A673 (cell line): ENCODE results near the gene GPR15LG. TPM values are rescaled to one million over a fixed set of nuclear protein-coding genes. Genes with fewer than 3 reads are reported as not detected.

Experiments used
- BruUV-seq: library from RNA; stranded (reverse); fragments of 400-500 nt; replicated peaks from 2 replicates; lab custom pipeline; 2021; lab: Mats Ljungman, UMichigan
- CTCF ChIA-PET: fragments of 300-600 bp; sonication (Branson Sonifier 250); formaldehyde crosslinking; loops from one replicate; lab custom pipeline; 2022; ENCODE audit warnings: antibody characterized with exemption; lab: Charles Lee
- POLR2A ChIA-PET: fragments of 300-600 bp; sonication (Branson Sonifier 250); formaldehyde crosslinking; loops from one replicate; lab custom pipeline; 2022; ENCODE audit warnings: antibody characterized with exemption; ENCODE audit not compliant: low non-redundant PET; lab: Charles Lee
- DNase-seq: peaks from one replicate; pipeline ENCODE4 v3.0.0-alpha.2; 2015; ENCODE audit warnings: low spot score
- H3K27ac ChIP-seq: fragments of 200-600 bp; sonication (generic); 2 replicates; pipeline ENCODE4 v1.5.1; 2016; ENCODE audit warnings: mixed run types, low read depth, mild to moderate bottlenecking, mixed read lengths, antibody characterized with exemption, low read length; ENCODE audit not compliant: poor library complexity, severe bottlenecking
- H3K27me3 ChIP-seq: fragments of 200-600 bp; sonication (generic); replicated peaks from 2 replicates; pipeline ENCODE4 v1.6.1; 2017; ENCODE audit warnings: mixed run types, low read depth, mild to moderate bottlenecking, mixed read lengths, antibody characterized with exemption, low read length; ENCODE audit not compliant: insufficient read depth, poor library complexity
- H3K36me3 ChIP-seq: fragments of 200-600 bp; sonication (generic); 2 replicates; pipeline ENCODE4 v1.6.1; 2016; ENCODE audit warnings: mixed run types, mild to moderate bottlenecking, mixed read lengths, antibody characterized with exemption, low read length; ENCODE audit not compliant: insufficient read depth, poor library complexity, severe bottlenecking
- H3K4me1 ChIP-seq: fragments of 200-600 bp; sonication (generic); 2 replicates; pipeline ENCODE4 v1.6.1; 2017; ENCODE audit warnings: mixed run types, mild to moderate bottlenecking, mixed read lengths, antibody characterized with exemption, low read length; ENCODE audit not compliant: insufficient read depth, poor library complexity, severe bottlenecking
- H3K4me3 ChIP-seq: fragments of 200-600 bp; sonication (generic); 2 replicates; pipeline ENCODE4 v1.5.1; 2016; ENCODE audit warnings: low read depth, mixed run types, mild to moderate bottlenecking, mixed read lengths, low read length; ENCODE audit not compliant: poor library complexity, severe bottlenecking
- H3K9me3 ChIP-seq: fragments of 200-600 bp; sonication (generic); 2 replicates; pipeline ENCODE4 v1.6.1; 2016; ENCODE audit warnings: mixed run types, low read depth, mild to moderate bottlenecking, mixed read lengths, antibody characterized with exemption, low read length; ENCODE audit not compliant: poor library complexity, severe bottlenecking
- EZH2 ChIP-seq: fragments of 200-600 bp; sonication (generic); IDR thresholded peaks from 2 replicates; pipeline ENCODE4 v1.6.1; 2017; ENCODE audit warnings: borderline replicate concordance, low read depth, mild to moderate bottlenecking, mixed read lengths, antibody characterized with exemption, low read length; ENCODE audit not compliant: poor library complexity, severe bottlenecking
- intact Hi-C: fragments of 100-400 bp; cut with micrococcal nuclease; formaldehyde crosslinking; loops from one replicate; pipeline ENCODE4 v1.10.0; 2022; ENCODE audit not compliant: unreplicated experiment
- total RNA-seq: library from RNA; stranded (reverse); gene quantifications from 2 replicates; pipeline ENCODE4 v1.2.3, GENCODE V29; 2021
- TF ChIP-seq, protein P1 (sequence below): fragments of 300-800, 200-600 bp; sonication (generic); conservative IDR thresholded peaks from 2 replicates; pipeline ENCODE4 v1.5.1; 2017; ENCODE audit warnings: low read depth, mild to moderate bottlenecking, antibody characterized with exemption, low read length, moderate library complexity, mixed read lengths

GPR15LG gene
- total RNA-seq, 1 experiment from 2014 or later, result not detected

GRCh38 chr10:84193327-84193726 is 19.7 kb downstream of the GPR15LG start:
- Histone ChIP-seq H3K27me3 (peaks cover 77% of the 10 kb centered on the region), H3K27ac (no peak overlapping the region)

DNA sequence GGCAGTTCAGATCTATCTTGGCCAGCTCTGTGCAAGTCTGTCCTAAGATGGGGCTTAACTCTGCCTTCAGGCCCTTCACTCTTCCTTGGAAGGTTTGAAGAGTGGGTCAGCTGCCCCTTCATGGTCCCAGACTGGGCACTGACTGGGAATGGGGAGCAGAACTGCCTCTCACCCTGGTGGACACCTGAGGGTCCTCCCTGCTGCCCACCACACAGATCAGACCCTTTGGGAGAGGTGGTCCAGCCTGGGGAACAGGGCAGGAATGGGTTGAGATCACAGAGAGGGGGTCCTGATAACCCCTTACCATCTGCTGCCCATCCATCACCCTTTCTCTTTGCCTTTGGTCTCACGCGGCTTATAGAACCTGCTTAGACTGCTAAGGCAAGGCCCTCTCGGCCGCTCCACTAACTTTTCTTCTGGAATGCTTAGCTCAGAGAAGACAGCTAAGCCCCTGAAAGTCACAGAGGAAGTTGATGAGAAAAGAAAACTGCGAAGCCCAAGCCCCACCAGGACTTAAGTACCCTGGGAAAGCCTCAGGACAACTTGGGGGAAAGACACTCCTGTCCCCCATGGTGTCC is 20.3 kb downstream of the GPR15LG start:
- no TSS peak for BruUV-seq
- Histone ChIP-seq H3K4me1 (no peaks in the 10 kb centered on the region), H3K36me3 (no peaks in the 10 kb centered on the region), H3K27me3 (peaks cover 82% of the 10 kb centered on the region), H3K4me3 (peak overlapping the region; percentile 36), H3K27ac (no peak overlapping the region), H3K9me3 (no peaks in the 10 kb centered on the region)
- TF ChIP-seq EZH2, result no peak
- TF ChIP-seq, protein P1, sequence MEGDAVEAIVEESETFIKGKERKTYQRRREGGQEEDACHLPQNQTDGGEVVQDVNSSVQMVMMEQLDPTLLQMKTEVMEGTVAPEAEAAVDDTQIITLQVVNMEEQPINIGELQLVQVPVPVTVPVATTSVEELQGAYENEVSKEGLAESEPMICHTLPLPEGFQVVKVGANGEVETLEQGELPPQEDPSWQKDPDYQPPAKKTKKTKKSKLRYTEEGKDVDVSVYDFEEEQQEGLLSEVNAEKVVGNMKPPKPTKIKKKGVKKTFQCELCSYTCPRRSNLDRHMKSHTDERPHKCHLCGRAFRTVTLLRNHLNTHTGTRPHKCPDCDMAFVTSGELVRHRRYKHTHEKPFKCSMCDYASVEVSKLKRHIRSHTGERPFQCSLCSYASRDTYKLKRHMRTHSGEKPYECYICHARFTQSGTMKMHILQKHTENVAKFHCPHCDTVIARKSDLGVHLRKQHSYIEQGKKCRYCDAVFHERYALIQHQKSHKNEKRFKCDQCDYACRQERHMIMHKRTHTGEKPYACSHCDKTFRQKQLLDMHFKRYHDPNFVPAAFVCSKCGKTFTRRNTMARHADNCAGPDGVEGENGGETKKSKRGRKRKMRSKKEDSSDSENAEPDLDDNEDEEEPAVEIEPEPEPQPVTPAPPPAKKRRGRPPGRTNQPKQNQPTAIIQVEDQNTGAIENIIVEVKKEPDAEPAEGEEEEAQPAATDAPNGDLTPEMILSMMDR, result no peak
- ChIA-PET CTCF (no interaction called here), POLR2A (no interaction called here)
- intact Hi-C loops, result no loop called here
- DNase-seq, result no peak

More at GRCh38 chr10:84193327-84193726, 19.7 kb downstream of the GPR15LG start:
- DNase-seq, result no peak
- TF ChIP-seq, protein P1, result no peak
- no peak for TF ChIP-seq EZH2
- Histone ChIP-seq H3K9me3 (no peaks in the 10 kb centered on the region), H3K4me3 (no peak overlapping the region), H3K36me3 (no peaks in the 10 kb centered on the region), H3K4me1 (no peaks in the 10 kb centered on the region)
- ChIA-PET POLR2A (no interaction called here), CTCF (no interaction called here)
- BruUV-seq, result no TSS peak
- intact Hi-C loops, result no loop called here

DNA sequence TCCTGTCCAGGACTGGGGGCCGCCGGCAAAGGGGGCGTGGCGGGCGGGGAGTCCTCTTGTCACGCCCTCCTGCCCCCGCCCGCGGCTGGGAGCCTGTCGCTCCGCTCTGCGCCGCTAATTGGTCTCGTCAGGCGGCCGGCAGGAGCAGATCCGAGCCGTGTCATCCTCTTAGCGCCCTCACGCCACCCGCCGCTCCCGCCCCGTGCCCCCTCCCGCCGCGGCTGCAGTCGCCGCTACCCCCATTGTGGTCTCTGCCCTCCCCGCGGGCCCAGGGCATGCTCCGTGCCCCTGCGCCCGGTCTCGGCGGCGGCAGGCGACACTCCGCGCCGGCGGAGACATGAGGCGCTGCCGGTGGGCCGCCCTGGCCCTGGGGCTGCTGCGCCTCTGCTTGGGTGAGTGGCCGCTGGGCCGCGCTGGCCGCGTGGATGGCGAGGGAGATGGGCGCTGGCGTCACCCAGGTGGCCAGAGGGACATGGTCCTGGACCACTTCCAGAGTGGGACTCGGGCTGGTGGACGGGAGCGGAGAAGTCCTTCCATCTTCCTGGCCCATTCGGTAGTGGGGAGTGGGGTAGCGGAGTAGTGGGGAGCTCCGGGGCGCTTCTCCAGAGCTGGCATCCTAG is 20.9 kb downstream of the GPR15LG start, which contains the start of gene CDHR1:
CDHR1 (plus strand) TSS at position 114 of the 620 bp plus-strand sequence; CDS start at position 338, 224 bp downstream.
- peaks cover 86% of the 10 kb centered on the region for H3K27me3 ChIP-seq
- no TSS peak for BruUV-seq
- H3K4me1 ChIP-seq, result no peaks in the 10 kb centered on the region
- TF ChIP-seq EZH2, result no peak
- TF ChIP-seq, protein P1, result no peak
- ChIA-PET POLR2A (no interaction called here), CTCF (no interaction called here)
- H3K36me3 ChIP-seq, result no peaks in the 10 kb centered on the region
- intact Hi-C loops, result no loop called here
- H3K9me3 ChIP-seq, result no peaks in the 10 kb centered on the region
- H3K4me3 ChIP-seq, result peak within 1 kb of the TSS; percentile 36
- DNase-seq, result peak; percentile 27
- H3K27ac ChIP-seq, result no peak within 1 kb of the TSS
